GM12864 (cell line): ENCODE measurements around the gene MTCL3.

ENCODE experiments used
- DNase-seq: peaks from one replicate; pipeline ENCODE4 v3.0.0-alpha.2; 2011; ENCODE audit warnings: low read depth
- H3K4me3 ChIP-seq: 2 replicates; pipeline ENCODE4 v1.5.1; 2011; ENCODE audit warnings: mild to moderate bottlenecking, low read depth, low read length, control low read depth
- CTCF ChIP-seq: IDR thresholded peaks from 2 replicates; pipeline ENCODE4 v1.5.1; 2011; ENCODE audit warnings: low read depth, mild to moderate bottlenecking, moderate library complexity, low read length, control low read depth, inconsistent platforms; ENCODE audit errors: missing control alignments

MTCL3 gene

GRCh38 chr6:127506894-127507293 lies 12.2 kb downstream of the MTCL3 start:
- no peak overlapping the region for H3K4me3 ChIP-seq
- no peak for TF ChIP-seq CTCF
- no peak for DNase-seq

DNA sequence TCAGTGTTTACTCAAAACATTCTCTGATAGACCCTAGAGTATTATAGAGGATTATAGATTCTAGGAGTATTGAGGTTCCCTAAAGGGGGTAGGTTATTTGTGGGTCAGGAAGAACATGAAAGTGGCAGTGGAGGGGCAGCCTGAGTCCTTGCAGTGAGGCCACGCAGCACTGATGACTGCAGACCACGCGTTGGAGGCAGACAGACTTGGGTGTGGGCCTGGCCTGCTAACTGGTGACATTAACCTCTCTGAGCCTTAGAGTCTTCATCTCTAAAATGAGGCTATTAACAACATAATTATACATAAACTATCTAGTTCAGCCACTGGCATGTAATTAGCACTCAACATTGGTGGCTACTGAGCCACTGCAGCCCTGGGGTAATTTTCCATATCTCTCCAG lies 16.1 kb downstream of the MTCL3 start:
- no peak for TF ChIP-seq CTCF
- DNase-seq: no peak

GRCh38 chr6:127497410-127497809 lies 21.7 kb downstream of the MTCL3 start:
- TF ChIP-seq CTCF: no peak
- H3K4me3 ChIP-seq: no peak overlapping the region
- no peak for DNase-seq

More for the DNA sequence above, 16.1 kb downstream of the MTCL3 start:
- H3K4me3 ChIP-seq: no peak overlapping the region

DNA sequence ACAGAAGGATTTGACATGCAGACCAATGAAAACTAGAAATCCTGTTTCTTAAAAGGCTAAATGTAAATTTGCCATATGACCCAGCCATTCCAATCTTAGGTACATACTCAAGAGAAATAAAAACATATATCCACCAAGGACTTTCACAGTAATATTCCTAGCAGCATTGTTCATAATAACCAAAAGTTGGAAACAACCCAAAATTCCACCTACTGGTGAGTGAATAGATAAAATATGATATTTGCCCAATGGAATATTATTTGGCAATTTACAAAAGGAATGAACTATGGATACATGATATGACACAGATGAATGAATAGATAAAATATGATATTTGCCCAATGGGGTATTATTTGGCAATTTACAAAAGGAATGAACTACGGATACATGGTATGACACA lies 22.7 kb downstream of the MTCL3 start:
- H3K4me3 ChIP-seq: no peak overlapping the region
- TF ChIP-seq CTCF: no peak
- no peak for DNase-seq

GRCh38 chr6:127494240-127494767 lies 24.8 kb downstream of the MTCL3 start:
- H3K4me3 ChIP-seq: no peak overlapping the region
- no peak for TF ChIP-seq CTCF
- no peak for DNase-seq

- no peak overlapping the region for H3K4me3 ChIP-seq
- TF ChIP-seq CTCF: no peak
- no peak for DNase-seq
Measured at GRCh38 chr6:127489248-127489647, 29.9 kb downstream of the MTCL3 start.

DNA sequence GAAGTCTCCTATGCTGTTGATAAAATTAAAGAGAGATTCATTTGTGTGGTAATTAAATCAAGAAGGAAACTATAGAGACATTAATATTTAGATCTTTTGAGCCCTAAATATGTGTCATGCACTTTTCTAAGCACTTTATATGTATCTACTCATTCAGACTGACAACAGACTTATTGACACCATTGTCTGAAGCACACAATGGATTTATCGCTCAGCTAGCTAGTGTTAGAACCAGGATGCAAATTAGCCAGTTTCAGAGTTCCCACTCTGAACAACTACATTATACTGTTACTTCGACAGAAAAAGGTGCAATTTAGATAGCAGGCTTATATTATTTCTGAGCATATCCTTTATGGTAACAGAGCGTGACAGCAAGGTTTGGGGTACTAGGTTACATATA lies 32.2 kb downstream of the MTCL3 start:
- no peak for TF ChIP-seq CTCF
- H3K4me3 ChIP-seq: no peak overlapping the region
- no peak for DNase-seq
